Stimulated activated naive CD8-positive, alpha-beta T cell treated with anti-CD3 and anti-CD28 coated beads, Interleukin-15, Interleukin-2, amounts not matched to agents 100 ng/mL and 50 ng/mL, for 24 hours (primary cell): Measurements from ENCODE around the gene GNL1.
A peak's percentile ranks its signal among the peaks of the same experiment; 100 is the strongest.
"Not testable (repeated sequence)": the region's sequence is repeated elsewhere in the genome, so short reads cannot be mapped to it uniquely, and the experiment has no call there.

Source experiments
- H3K27ac Mint-ChIP-seq: one replicate; pipeline ENCODE4 v1.8.0; 2021; ENCODE audit warnings: mild to moderate bottlenecking, mixed read lengths
- H3K27me3 Mint-ChIP-seq: one replicate; pipeline ENCODE4 v1.8.0; 2021; ENCODE audit warnings: mixed read lengths
- H3K36me3 Mint-ChIP-seq: one replicate; pipeline ENCODE4 v1.8.0; 2021; ENCODE audit warnings: low read depth, mixed read lengths
- H3K4me1 Mint-ChIP-seq: one replicate; pipeline ENCODE4 v1.8.0; 2021; ENCODE audit warnings: low read depth, mixed read lengths
- H3K4me3 Mint-ChIP-seq: one replicate; pipeline ENCODE4 v1.8.0; 2021; ENCODE audit warnings: mild to moderate bottlenecking, mixed read lengths
- H3K9me3 Mint-ChIP-seq: one replicate; pipeline ENCODE4 v1.8.0; 2021; ENCODE audit warnings: mixed read lengths

The GNL1 gene

DNA sequence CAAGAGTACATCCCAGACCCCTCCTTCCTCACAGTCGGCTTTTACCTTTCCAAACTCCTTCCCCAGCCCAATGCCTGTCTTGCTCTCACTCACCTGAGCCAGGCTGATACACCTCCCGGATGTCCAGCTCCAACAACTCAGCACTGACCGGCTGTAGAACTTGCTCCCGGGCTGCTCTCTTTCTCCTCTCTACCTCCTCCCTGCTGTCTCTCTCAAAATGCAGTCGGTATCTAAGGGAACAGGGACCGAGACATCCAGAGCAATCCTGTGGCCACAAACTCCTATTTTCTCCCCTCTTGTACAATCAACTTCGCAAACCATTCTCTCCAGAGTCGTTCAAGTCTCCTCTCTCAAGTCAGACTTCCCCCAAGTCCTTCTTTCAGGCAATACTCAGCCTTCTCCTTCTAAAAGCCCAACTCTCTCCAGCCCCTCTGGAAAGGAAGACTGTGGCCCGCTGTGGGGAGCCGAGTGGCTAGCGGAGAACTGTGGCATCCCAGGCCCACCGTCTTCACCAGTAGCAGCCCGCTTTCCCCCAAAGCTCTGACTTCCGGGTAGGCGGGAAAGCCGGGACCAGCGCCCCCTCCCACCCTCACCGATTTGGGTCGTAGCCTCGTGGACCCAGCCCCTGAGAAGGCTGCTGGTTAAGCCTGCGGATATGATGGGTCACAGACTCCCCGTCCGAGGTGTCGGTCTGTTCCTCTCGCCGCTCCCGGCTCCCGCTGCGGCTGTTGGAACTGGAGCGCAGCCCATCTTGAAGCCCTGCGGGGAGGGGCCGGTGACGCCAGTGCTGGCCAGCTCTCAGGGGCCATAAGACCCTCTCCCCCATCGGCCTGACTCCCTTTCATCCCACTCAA lies 1.1 kb downstream of the GNL1 start:
- Mint-ChIP-seq H3K9me3 (no peaks in the 10 kb centered on the region), H3K36me3 (peaks cover 68% of the 10 kb centered on the region), H3K27me3 (no peaks in the 10 kb centered on the region)

DNA sequence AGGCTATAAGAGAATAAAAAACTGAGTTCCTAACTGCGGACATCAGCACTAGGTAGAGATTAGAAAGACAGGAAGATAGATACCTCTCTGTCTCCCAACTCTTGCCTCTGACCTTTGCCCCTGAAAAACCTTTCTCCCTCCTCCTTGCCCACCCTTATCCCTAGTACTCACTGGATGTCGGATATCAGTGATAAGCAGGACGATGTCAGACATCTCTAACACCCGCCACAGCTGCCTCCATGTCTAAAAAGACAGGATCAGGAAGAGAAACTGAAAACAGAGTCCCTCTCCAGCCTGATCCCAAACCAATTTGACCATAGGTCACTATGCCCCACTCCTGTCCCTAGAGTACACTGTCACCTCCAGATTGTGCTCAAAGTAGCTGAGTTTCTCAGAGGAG lies 1.9 kb downstream of the GNL1 start:
- H3K36me3 Mint-ChIP-seq, result peaks cover 68% of the 10 kb centered on the region
- peak overlapping the region; percentile 17 for H3K27ac Mint-ChIP-seq
- H3K9me3 Mint-ChIP-seq, result no peaks in the 10 kb centered on the region
- H3K4me3 Mint-ChIP-seq, result peak overlapping the region; percentile 98
- peaks cover 44% of the 10 kb centered on the region for H3K4me1 Mint-ChIP-seq
- H3K27me3 Mint-ChIP-seq, result no peaks in the 10 kb centered on the region

More for the DNA sequence above, 1.1 kb downstream of the GNL1 start:
- Mint-ChIP-seq H3K27ac (peak overlapping the region; percentile 99), H3K4me1 (peaks cover 52% of the 10 kb centered on the region), H3K4me3 (peak overlapping the region; percentile 98)

DNA sequence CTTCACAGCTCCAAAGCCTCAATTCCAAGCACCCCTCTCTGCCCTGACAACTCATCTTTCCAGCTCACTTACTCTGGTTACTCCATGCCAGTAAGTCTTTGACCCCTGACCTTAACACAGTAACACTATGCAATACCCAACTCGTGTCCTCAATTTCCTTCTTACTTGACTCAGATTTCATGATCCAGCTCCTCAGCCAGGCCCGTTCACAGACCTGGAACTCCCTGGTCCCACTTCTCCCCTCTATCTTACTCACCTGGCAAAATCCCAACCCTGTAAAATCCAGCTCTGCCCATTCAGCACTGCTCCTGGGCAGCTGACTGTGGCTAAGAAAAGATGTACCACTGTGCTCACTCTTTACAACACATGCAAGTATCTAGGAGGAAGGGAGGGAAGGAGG lies 7.9 kb downstream of the GNL1 start:
- H3K4me3 Mint-ChIP-seq, result no peak overlapping the region
- no peaks in the 10 kb centered on the region for H3K27me3 Mint-ChIP-seq
- no peak overlapping the region for H3K27ac Mint-ChIP-seq
- H3K36me3 Mint-ChIP-seq, result peaks cover 73% of the 10 kb centered on the region
- H3K4me1 Mint-ChIP-seq, result peaks cover 14% of the 10 kb centered on the region
- H3K9me3 Mint-ChIP-seq, result no peaks in the 10 kb centered on the region

DNA sequence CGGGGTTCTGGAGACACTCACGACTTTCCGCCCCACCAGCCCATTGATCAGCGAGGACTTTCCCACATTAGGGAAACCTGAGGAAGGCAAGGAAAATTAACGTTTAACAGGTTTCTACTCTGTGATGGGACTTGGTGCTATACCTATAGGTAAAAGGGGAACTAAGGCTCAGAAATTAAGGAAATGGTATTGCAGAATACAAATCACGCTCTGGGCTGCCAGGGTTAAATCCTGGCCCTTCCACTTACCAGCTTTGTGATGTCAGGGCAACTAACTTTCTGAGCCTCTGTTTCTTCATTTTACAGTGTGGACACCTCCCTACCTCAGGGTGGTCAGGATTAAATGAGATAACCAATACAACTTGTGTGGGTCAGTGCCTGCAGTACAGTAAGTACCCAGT lies 8.8 kb downstream of the GNL1 start:
- Mint-ChIP-seq H3K4me3 (no peak overlapping the region), H3K9me3 (no peaks in the 10 kb centered on the region), H3K27ac (no peak overlapping the region), H3K27me3 (no peaks in the 10 kb centered on the region), H3K36me3 (peaks cover 65% of the 10 kb centered on the region), H3K4me1 (peaks cover 23% of the 10 kb centered on the region)

DNA sequence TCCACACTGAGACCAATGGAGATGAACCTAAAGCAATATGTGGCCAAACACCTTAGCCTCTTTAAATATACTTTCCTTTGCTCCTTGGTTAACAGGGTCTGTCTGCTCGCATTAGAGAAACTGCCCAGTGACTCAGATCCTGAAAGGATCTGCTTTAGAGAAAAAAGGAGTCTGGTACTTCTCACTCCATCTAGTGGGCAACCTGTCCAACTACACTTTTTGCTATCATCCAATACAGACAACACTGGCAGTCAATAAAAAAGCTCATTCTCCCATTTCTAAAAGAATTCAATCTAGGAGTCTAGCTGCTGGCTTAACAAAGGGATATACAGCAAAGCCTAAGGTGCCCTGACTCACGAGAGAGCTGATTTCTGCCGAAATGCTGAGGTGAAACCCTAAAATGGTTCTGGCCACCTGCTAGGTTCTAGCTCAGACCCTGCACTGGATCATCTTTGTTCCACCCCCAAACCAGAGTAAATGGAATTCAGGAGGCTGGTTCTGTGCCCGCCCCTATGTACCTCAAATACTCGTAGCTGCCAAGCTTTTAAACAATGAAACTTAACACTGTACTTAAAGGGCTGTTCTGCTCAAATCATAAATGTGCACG lies 11.5 kb downstream of the GNL1 start:
- H3K9me3 Mint-ChIP-seq, result no peaks in the 10 kb centered on the region
- peaks cover 32% of the 10 kb centered on the region for H3K4me1 Mint-ChIP-seq
- no peak overlapping the region for H3K27ac Mint-ChIP-seq
- no peak overlapping the region for H3K4me3 Mint-ChIP-seq
- no peaks in the 10 kb centered on the region for H3K27me3 Mint-ChIP-seq
- H3K36me3 Mint-ChIP-seq, result peaks cover 39% of the 10 kb centered on the region

DNA sequence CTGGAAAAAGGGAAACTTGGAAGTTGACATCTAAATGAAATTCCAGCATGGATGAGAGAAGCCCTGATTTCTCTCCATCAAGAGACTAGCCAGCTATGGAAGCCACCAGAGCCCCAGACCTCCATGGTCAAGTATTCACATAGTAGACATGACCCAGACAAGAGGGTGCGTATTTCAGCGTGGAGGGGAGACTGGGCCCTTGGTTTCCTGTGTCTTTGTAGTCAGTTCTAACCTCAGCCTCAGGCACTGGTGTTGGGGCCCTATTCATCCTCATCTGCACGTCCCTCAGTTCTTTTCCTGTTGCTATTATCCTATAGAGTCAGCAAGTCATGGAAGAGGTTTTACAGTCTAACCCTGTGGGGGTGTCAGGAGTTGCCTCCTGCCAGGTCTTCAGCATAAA lies 12.5 kb downstream of the GNL1 start:
- Mint-ChIP-seq H3K27me3 (no peaks in the 10 kb centered on the region), H3K27ac (no peak overlapping the region), H3K4me3 (no peak overlapping the region), H3K4me1 (peaks cover 32% of the 10 kb centered on the region), H3K9me3 (no peaks in the 10 kb centered on the region), H3K36me3 (peaks cover 29% of the 10 kb centered on the region)

DNA sequence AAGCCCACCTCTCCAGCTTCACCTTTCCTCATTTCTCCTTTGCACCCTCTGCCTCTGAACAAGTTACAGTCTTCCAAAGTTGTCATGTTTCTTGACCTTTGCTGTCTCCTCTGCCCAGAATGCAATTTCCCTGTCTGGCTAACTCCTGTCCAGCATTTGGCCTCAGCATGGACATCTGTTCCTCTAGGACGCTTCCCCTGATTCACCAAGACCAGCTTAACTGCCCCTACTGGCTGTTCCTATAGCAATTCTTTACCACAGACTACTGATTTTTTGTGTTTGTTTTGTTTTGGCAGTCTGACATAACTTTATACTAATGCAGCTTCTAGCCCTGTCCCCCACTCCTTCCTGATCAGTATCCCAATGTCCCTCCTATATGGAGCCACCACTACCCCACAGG lies 13.4 kb downstream of the GNL1 start:
- Mint-ChIP-seq H3K4me1 (peaks cover 32% of the 10 kb centered on the region), H3K27me3 (no peaks in the 10 kb centered on the region), H3K36me3 (peaks cover 21% of the 10 kb centered on the region), H3K9me3 (no peaks in the 10 kb centered on the region), H3K27ac (no peak overlapping the region), H3K4me3 (no peak overlapping the region)

DNA sequence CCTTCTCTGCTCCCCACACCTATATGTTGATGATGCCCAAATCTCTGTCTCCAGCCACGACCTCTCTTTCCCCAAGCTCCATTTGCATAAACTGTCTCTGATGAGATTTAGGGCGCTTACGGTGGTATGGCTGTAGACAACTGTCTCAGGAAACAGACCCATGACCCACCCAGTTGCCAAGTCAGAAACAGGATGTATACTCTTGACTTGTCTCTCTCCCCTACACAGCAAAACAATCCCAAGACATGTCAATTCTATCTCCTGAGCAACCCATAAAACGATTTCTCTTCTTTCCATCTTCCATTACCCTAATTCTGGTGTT lies 13.9 kb downstream of the GNL1 start:
- Mint-ChIP-seq H3K27me3 (no peaks in the 10 kb centered on the region), H3K4me1 (peaks cover 35% of the 10 kb centered on the region), H3K36me3 (peaks cover 21% of the 10 kb centered on the region), H3K4me3 (peak overlapping the region; percentile 60), H3K27ac (peak overlapping the region; percentile 78), H3K9me3 (no peaks in the 10 kb centered on the region)

DNA sequence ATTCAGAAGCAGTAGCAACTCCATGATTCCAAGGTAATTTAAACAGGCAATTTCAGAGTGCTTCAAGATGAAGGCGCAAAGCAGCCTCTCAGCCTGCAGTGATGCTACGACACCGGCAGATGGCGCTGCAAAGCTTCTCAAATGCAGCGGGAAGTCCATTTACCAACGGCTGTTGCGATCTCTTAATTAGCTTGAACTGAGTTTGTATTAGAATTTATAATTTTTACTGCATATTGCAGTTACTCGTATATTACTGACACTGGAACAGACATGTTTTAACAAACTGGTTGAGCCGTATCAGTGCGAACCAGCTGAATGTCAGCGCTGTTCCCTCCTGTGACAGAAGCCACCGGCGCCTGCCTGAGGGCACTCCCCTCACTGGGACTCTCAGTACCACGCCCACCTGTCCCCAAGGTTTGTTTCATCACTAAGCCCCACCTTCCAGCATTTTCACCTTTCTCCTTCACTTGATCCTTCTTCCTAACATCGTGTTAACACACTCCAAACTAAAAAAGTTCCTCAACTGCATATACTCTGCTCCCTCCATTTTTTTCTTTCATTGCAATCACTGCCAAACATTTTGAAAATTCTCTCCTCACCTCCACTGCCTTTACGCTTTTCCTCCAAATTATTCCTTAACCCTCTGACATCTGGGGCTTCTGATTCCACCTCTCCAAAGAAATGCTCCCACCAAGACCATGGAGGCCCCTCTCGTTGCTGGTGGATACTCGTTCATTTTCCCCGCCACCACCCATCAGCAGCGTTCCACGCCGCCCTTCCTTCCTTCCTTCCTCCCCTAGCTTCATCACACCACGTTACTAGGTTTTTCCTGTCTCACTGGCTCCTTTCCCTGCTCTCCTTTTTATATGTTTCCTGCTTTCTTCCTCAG lies 14.5 kb downstream of the GNL1 start:
- H3K4me3 Mint-ChIP-seq, result peak overlapping the region; percentile 60
- no peaks in the 10 kb centered on the region for H3K27me3 Mint-ChIP-seq
- H3K27ac Mint-ChIP-seq, result peak overlapping the region; percentile 78
- no peaks in the 10 kb centered on the region for H3K9me3 Mint-ChIP-seq
- peaks cover 35% of the 10 kb centered on the region for H3K4me1 Mint-ChIP-seq
- peaks cover 18% of the 10 kb centered on the region for H3K36me3 Mint-ChIP-seq

DNA sequence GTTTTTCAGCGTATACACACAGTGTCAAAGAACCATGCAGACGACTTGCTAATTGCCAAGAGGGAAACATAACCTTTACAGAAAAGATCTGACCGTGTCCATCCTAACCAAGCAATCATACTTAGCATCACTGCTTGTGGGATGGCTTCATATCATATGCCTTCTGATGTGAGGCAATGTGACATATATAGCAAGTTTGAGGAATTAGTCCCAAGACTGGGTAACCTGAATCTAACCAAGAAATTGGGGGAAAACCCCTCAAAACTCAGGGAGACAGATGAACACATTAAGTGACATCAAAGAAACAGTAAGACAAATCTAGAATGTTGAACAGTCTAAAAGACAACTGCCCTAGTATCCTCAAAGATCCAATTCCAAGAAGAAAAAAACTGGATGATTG lies 18.4 kb downstream of the GNL1 start:
- H3K27ac Mint-ChIP-seq, result no peak overlapping the region
- H3K4me3 Mint-ChIP-seq, result no peak overlapping the region
- peaks cover 22% of the 10 kb centered on the region for H3K4me1 Mint-ChIP-seq
- H3K36me3 Mint-ChIP-seq, result no peaks in the 10 kb centered on the region
- no peaks in the 10 kb centered on the region for H3K27me3 Mint-ChIP-seq
- H3K9me3 Mint-ChIP-seq, result no peaks in the 10 kb centered on the region

DNA sequence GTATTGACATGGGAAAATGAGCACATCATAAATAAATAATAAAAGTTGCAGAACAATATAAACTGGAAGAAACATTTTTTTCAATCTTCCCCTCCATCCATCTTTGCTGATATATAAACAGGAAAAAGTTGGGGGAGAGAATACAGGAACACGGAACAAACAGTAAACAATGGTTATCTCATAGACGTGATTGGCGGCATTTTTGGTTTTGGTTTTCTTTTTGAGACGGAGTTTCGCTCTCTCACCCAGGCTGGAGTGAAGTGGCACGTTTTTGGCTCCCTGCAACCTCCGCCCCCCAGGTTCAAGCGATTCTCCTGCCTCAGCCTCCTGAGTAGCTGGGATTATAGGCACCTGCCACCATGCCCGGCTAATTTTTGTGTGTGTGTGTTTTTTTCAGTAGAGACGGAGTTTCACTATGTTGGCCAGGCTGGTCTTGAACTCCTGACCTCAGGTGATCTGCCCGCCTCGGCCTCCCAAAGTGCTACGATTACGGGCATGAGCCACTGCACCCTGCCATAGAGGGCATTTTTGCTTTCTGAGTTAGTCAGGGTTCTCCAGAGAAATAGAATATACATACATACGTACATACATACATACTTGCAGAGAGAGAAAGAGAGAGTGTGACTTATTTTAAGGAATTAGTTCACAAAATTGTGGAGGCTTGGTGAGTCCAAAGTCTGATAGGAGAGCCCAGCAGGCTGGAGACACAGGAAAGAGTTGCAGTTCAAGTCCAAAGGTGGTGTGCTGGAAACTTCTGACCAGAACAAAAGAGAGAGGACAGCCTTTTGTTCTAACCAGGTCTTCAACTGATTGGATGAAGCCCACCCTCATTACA lies 22.6 kb downstream of the GNL1 start:
- peaks cover 46% of the 10 kb centered on the region for H3K4me1 Mint-ChIP-seq
- no peak overlapping the region for H3K4me3 Mint-ChIP-seq
- peak overlapping the region; percentile 15 for H3K27ac Mint-ChIP-seq
- H3K36me3 Mint-ChIP-seq, result peaks cover 4% of the 10 kb centered on the region
- no peaks in the 10 kb centered on the region for H3K27me3 Mint-ChIP-seq
- no peaks in the 10 kb centered on the region for H3K9me3 Mint-ChIP-seq

DNA sequence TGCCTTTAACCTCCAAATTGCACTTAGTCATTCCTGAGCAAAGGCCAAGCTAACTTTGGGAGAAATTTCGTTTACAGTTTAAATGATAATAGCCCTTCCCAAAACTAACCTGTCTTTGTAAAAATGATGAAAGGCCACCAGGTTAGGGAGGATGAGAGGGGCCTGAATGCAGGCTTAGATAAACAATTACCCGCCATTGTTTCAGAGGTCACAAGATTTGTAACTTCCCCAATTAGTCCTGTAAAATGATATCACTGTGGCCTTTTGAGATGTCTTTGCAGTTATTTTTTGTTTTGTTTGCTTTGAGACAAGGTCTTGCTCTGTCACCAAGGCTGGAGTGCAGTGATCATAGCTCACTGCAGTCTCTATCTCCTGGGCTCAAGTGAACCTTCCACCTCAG lies 26.3 kb downstream of the GNL1 start:
- H3K9me3 Mint-ChIP-seq, result peaks cover 2% of the 10 kb centered on the region
- H3K27me3 Mint-ChIP-seq, result no peaks in the 10 kb centered on the region
- peaks cover 77% of the 10 kb centered on the region for H3K4me1 Mint-ChIP-seq
- H3K4me3 Mint-ChIP-seq, result peak overlapping the region; percentile 71
- H3K27ac Mint-ChIP-seq, result peak overlapping the region; percentile 99
- peaks cover 18% of the 10 kb centered on the region for H3K36me3 Mint-ChIP-seq

DNA sequence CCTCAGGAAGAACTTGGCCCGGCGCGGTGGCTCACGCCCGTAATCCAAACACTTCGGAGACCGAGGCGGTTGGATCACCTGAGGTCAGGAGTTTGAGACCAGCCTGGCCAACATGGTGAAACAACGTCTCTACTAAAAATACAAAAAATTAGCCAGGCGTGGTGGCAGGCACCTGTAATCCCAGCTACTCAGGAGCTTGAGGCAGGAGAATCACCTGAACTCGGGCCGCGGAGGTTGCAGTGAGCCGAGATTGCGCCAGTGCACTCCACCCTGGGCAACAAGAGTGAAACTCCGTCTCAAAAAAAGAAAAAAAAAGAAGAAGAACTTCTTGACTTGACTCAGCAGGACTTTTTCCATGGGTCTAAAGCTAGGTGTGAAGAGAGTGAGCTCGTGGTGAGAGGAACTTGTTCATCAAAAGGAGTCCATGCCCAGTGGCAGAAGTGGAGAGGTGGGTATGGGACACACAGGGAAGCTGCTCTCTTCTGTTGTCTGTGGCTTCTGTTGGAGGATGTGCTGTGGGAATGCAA lies 26.9 kb downstream of the GNL1 start:
- H3K4me1 Mint-ChIP-seq, result peaks cover 83% of the 10 kb centered on the region
- H3K36me3 Mint-ChIP-seq, result peaks cover 24% of the 10 kb centered on the region
- peak overlapping the region; percentile 99 for H3K27ac Mint-ChIP-seq
- not testable (repeated sequence) for H3K27me3 Mint-ChIP-seq, H3K9me3 Mint-ChIP-seq
- H3K4me3 Mint-ChIP-seq, result peak overlapping the region; percentile 71

DNA sequence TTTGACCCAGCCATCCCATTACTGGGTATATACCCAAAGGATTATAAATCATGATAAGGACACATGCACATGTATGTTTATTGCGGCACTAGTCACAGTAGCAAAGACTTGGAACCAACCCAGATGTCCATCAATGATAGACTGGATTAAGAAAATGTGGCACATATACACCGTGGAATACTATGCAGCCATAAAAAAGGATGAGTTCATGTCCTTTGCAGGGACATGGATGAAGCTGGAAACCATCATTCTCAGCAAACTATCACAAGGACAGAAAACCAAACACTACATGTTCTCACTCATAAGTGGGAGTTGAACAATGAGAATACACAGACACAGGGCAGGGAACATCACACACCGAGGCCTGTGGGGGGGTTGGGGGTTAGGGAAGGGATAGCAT lies 29.8 kb downstream of the GNL1 start:
- H3K4me1 Mint-ChIP-seq, result peaks cover 91% of the 10 kb centered on the region
- H3K27ac Mint-ChIP-seq, result peak overlapping the region; percentile 72
- peaks cover 31% of the 10 kb centered on the region for H3K9me3 Mint-ChIP-seq
- H3K27me3 Mint-ChIP-seq, result not testable (repeated sequence)
- peaks cover 47% of the 10 kb centered on the region for H3K36me3 Mint-ChIP-seq
- H3K4me3 Mint-ChIP-seq, result peak overlapping the region; percentile 42
